Measurements from ENCODE around the gene RELCH. TPM values are rescaled to one million over a fixed set of nuclear protein-coding genes. Genes with fewer than 3 reads are reported as not detected.

RELCH gene
- total RNA-seq, 1 donor from 2014 or later, result 26.6 TPM

- Mint-ChIP-seq H3K27me3 (ENCODE audit: low read depth, unreplicated experiment) (peaks cover 35% of the 10 kb centered on the region), H3K36me3 (ENCODE audit: low read depth, unreplicated experiment) (peaks cover 1% of the 10 kb centered on the region), H3K4me3 (ENCODE audit: unreplicated experiment) (peak overlapping the region; percentile 88), H3K9me3 (ENCODE audit: unreplicated experiment) (peaks cover 4% of the 10 kb centered on the region), H3K27ac (ENCODE audit: unreplicated experiment) (peak overlapping the region; percentile 10), H3K4me1 (ENCODE audit: low read depth, unreplicated experiment) (peaks cover 17% of the 10 kb centered on the region)
- FAIRE-seq, result no peak
- Histone ChIP-seq H3K27me3 (ENCODE audit: insufficient read depth, low read length) (peaks cover 54% of the 10 kb centered on the region), H4K20me1 (ENCODE audit: insufficient read depth, low read length) (no peaks in the 10 kb centered on the region), H3K4me1 (ENCODE audit: insufficient read depth, low read length) (peaks cover 24% of the 10 kb centered on the region), H3K36me3 (ENCODE audit: insufficient read depth, low read length) (no peaks in the 10 kb centered on the region), H3K4me3 (ENCODE audit: insufficient read depth, low read depth, low read length) (peak overlapping the region; percentile 30), H3K9me3 (ENCODE audit: insufficient read depth, low read depth, low read length) (no peaks in the 10 kb centered on the region), H3K4me2 (ENCODE audit: low read length) (peak overlapping the region; percentile 79), H3K27ac (ENCODE audit: low read depth, low read length) (no peak overlapping the region), H2AFZ (ENCODE audit: low read depth, low read length) (peak overlapping the region; percentile 39), H3K9ac (ENCODE audit: low read length) (no peak overlapping the region), H3K79me2 (ENCODE audit: insufficient read depth, low read length) (no peaks in the 10 kb centered on the region)
- TF ChIP-seq CTCF (IDR thresholded peaks at IDR 0.05; ENCODE audit: insufficient read depth, low read depth, low read length), result no peak
- TF ChIP-seq EZH2 (IDR thresholded peaks at IDR 0.05; ENCODE audit: insufficient read depth, low read length), result peak; percentile 98
- peak; percentile 3 for DNase-seq (ENCODE audit: low read depth)
These were observed 139.0 kb downstream of the RELCH start for GRCh38 chr18:62325806-62326645.

GRCh38 chr18:62326646-62327348 lies 139.7 kb downstream of the RELCH start:
- Mint-ChIP-seq H3K4me3 (ENCODE audit: unreplicated experiment) (no peak overlapping the region), H3K9me3 (ENCODE audit: unreplicated experiment) (peaks cover 4% of the 10 kb centered on the region), H3K4me1 (ENCODE audit: low read depth, unreplicated experiment) (peaks cover 17% of the 10 kb centered on the region), H3K27me3 (ENCODE audit: low read depth, unreplicated experiment) (peaks cover 35% of the 10 kb centered on the region), H3K27ac (ENCODE audit: unreplicated experiment) (no peak overlapping the region), H3K36me3 (ENCODE audit: low read depth, unreplicated experiment) (peaks cover 1% of the 10 kb centered on the region)
- DNase-seq (ENCODE audit: low read depth), result no peak
- Histone ChIP-seq H4K20me1 (ENCODE audit: insufficient read depth, low read length) (no peaks in the 10 kb centered on the region), H3K4me1 (ENCODE audit: insufficient read depth, low read length) (peaks cover 31% of the 10 kb centered on the region), H3K27me3 (ENCODE audit: insufficient read depth, low read length) (peaks cover 55% of the 10 kb centered on the region), H3K9ac (ENCODE audit: low read length) (no peak overlapping the region), H3K4me2 (ENCODE audit: low read length) (no peak overlapping the region), H3K9me3 (ENCODE audit: insufficient read depth, low read depth, low read length) (no peaks in the 10 kb centered on the region), H3K79me2 (ENCODE audit: insufficient read depth, low read length) (no peaks in the 10 kb centered on the region), H3K27ac (ENCODE audit: low read depth, low read length) (no peak overlapping the region), H2AFZ (ENCODE audit: low read depth, low read length) (no peak overlapping the region), H3K4me3 (ENCODE audit: insufficient read depth, low read depth, low read length) (no peak overlapping the region), H3K36me3 (ENCODE audit: insufficient read depth, low read length) (no peaks in the 10 kb centered on the region)
- TF ChIP-seq CTCF (IDR thresholded peaks at IDR 0.05; ENCODE audit: insufficient read depth, low read depth, low read length) (no peak), EZH2 (IDR thresholded peaks at IDR 0.05; ENCODE audit: insufficient read depth, low read length) (no peak)
- no peak for FAIRE-seq

Measured in astrocyte (in vitro differentiated cells and primary cell).